ENCODE results near the gene TTC33.

- TF ChIP-seq YY1 (IDR thresholded peaks at IDR 0.05; ENCODE audit: insufficient read depth, insufficient read length) (no peak), ZNF274 (IDR thresholded peaks at IDR 0.05; ENCODE audit: low read depth, low read length) (no peak)
Observed at GRCh38 chr5:40489421-40489820, 266.3 kb downstream of the TTC33 start.

All from NT2/D1 (cell line).